H1 (cell line): ENCODE data around the gene ITGAV. TPM values are rescaled to one million over a fixed set of nuclear protein-coding genes. Genes with fewer than 3 reads are reported as not detected.
A peak's percentile ranks its signal among the peaks of the same experiment; 100 is the strongest.

Experiments used
- CTBP2 ChIP-seq: IDR thresholded peaks from 2 replicates; pipeline ENCODE4 v1.7.0; 2011; ENCODE audit warnings: borderline replicate concordance, mild to moderate bottlenecking, moderate library complexity, mixed read lengths, low read length; ENCODE audit not compliant: insufficient read depth, insufficient read length
- MAFK ChIP-seq: IDR thresholded peaks from 2 replicates; pipeline ENCODE4 v1.6.1; 2012; ENCODE audit warnings: low read depth, mild to moderate bottlenecking, improper control_type of control experiment, low read length
- RBBP5 ChIP-seq: IDR thresholded peaks from 2 replicates; pipeline ENCODE4 v1.7.1; 2012; ENCODE audit warnings: low read depth, mild to moderate bottlenecking, inconsistent platforms, low read length, moderate library complexity, borderline replicate concordance
- polyA plus RNA-seq, 7 experiments: library from polyadenylated mRNA; depleted of rRNA in 3 of 7; stranded (reverse) in 5 of 7; unstranded in 2 of 7; fragments of >200 nt in 5 of 7; fragments of 200-250 nt in 2 of 7; gene quantifications; 1 replicate in 5 of 7; 2 replicates in 1 of 7; 4 replicates in 1 of 7; pipeline versions ENCODE4 v1.2.1 to v1.2.3, GENCODE V29; 2011 to 2013; ENCODE audit warnings: missing spikeins in 2 of 7, mixed read lengths in 2 of 7
- total RNA-seq: library from RNA; stranded (reverse); fragmentation: NEBNext Ultra II Directional; extraction: Animal tissue kit (Norgen Biotek cat#: 25700); gene quantifications from 2 replicates; pipeline ENCODE4 v1.2.1, GENCODE V29; 2021

The ITGAV gene
- total and polyA plus RNA-seq, 2 of the 8 experiments (the other 6 are each of a cell fraction or from before 2014, with no cell fraction given) = 11.7 to 42.4 TPM

DNA sequence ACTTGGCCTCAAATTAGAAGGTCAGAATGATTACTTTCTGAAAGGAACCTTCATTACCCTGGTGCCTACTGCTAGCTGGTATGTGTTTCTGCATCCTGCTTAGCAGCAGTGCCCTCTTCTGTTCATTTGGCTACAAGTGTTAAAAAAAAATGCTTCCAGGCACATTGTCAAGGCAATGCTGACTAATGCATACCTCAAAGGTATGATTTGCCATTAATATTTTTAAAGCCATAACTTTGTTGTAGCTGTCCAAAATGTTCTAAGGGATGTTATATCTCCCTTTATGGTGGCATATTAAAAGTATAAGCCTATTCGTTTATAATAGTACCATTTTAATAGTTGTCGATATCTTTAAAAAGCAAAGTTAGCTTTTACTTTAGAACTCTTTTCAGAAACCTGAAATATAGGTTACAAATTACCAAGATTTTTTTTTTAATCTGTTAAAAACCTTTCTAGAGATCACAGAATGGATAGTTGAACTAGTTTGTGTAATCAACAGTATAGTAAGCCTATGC, 52.0 kb downstream of the ITGAV start (continued):
- peak; percentile 44; the same call in 1 of the 2 replicates for TF ChIP-seq MAFK
- no peak for TF ChIP-seq RBBP5
- no peak for TF ChIP-seq CTBP2
